Sciatic nerve (tissue), 2 donors: ENCODE data around the gene FFAR3. TPM values are rescaled to one million over a fixed set of nuclear protein-coding genes. Genes with fewer than 3 reads are reported as not detected.
"Not testable (repeated sequence)": the region's sequence is repeated elsewhere in the genome, so short reads cannot be mapped to it uniquely, and the experiment has no call there.

Experiments used
- ATAC-seq: fragments of 200-7000 bp; cut with Tn5 transposase; one replicate; pipeline ENCODE4 v1.9.1; 2020; ENCODE audit warnings: mild to moderate bottlenecking, moderate library complexity
- DNase-seq: peaks from one replicate; pipeline ENCODE4 v3.0.0-alpha.2; 2020; ENCODE audit warnings: low spot score
- intact Hi-C: fragments of 100-400 bp; cut with DNase I; formaldehyde crosslinking; loops from one replicate; pipeline ENCODE4 v1.14.2; 2022
- total RNA-seq: library from RNA; stranded (reverse); fragmentation: NEBNext Ultra II Directional; extraction: Animal tissue kit (Norgen Biotek cat#: 25700); gene quantifications from one replicate; pipeline ENCODE4 v1.2.1, GENCODE V29; 2021
- donor health status: DM: no; HTN: no; CAD: no.
- donor health status: DM: no; HTN: no; CAD: no.

The FFAR3 gene
- total RNA-seq, 1 donor from 2014 or later = 0.76 TPM

- no peak for ATAC-seq
- intact Hi-C loops = no loop called here
- DNase-seq = no peak
These were observed 10.3 kb upstream of the FFAR3 start for GRCh38 chr19:35347930-35348298.

- intact Hi-C loops = no loop called here
- no peak for ATAC-seq
- DNase-seq = peak; percentile 38
These were observed 9.2 kb upstream of the FFAR3 start for GRCh38 chr19:35348911-35349611.

- intact Hi-C loops = loop anchor here (5.0 kb wide), 1 partner anchor 147 kb away; no protein-coding TSS in a partner anchor
- DNase-seq (peak; percentile 47), ATAC-seq (no peak)
These were observed 8.4 kb upstream of the FFAR3 start for GRCh38 chr19:35349614-35350521.

- DNase-seq (peak; percentile 42), ATAC-seq (no peak)
- intact Hi-C loops = loop anchor here (5.0 kb wide), 1 partner anchor 147 kb away; no protein-coding TSS in a partner anchor
These were observed 7.7 kb upstream of the FFAR3 start for GRCh38 chr19:35350591-35350990.

- DNase-seq = peak; percentile 45
- intact Hi-C loops = loop anchor here (5.0 kb wide), 1 partner anchor 146 kb away; no protein-coding TSS in a partner anchor
- ATAC-seq = no peak
These were observed 6.7 kb upstream of the FFAR3 start for GRCh38 chr19:35351411-35352176.

- ATAC-seq (no peak), DNase-seq (no peak)
- intact Hi-C loops = loop anchor here (5.0 kb wide), 1 partner anchor 145 kb away; no protein-coding TSS in a partner anchor
These were observed 6.1 kb upstream of the FFAR3 start for GRCh38 chr19:35352177-35352447.

GRCh38 chr19:35352448-35353304 lies 5.6 kb upstream of the FFAR3 start:
- DNase-seq (peak; percentile 77), ATAC-seq (peak; percentile 82)
- intact Hi-C loops = loop anchor here (5.0 kb wide), 1 partner anchor 145 kb away; no protein-coding TSS in a partner anchor

- DNase-seq = peak; percentile 13
- ATAC-seq = no peak
- intact Hi-C loops = loop anchor here (5.0 kb wide), 1 partner anchor 144 kb away; no protein-coding TSS in a partner anchor
These were observed 4.6 kb upstream of the FFAR3 start for GRCh38 chr19:35353635-35354034.

GRCh38 chr19:35354898-35355297 lies 3.4 kb upstream of the FFAR3 start:
- ATAC-seq (no peak), DNase-seq (peak; percentile 13)
- intact Hi-C loops = loop anchor here (5.0 kb wide), 1 partner anchor 142 kb away; no protein-coding TSS in a partner anchor

GRCh38 chr19:35355791-35356460 lies 2.3 kb upstream of the FFAR3 start:
- ATAC-seq (no peak), DNase-seq (peak; percentile 42)
- intact Hi-C loops = no loop called here

- intact Hi-C loops, ATAC-seq: not testable (repeated sequence)
- peak; percentile 5 for DNase-seq
These were observed 574 bp downstream of the FFAR3 start for GRCh38 chr19:35358834-35359233.

GRCh38 chr19:35359395-35359794 lies 1.1 kb downstream of the FFAR3 start:
- peak; percentile 33 for DNase-seq
- intact Hi-C loops, ATAC-seq: not testable (repeated sequence)

- intact Hi-C loops, DNase-seq, ATAC-seq: not testable (repeated sequence)
These were observed 1.8 kb downstream of the FFAR3 start for GRCh38 chr19:35360081-35360480.

GRCh38 chr19:35360880-35361420 lies 2.7 kb downstream of the FFAR3 start:
- no peak for ATAC-seq
- DNase-seq = no peak
- intact Hi-C loops = no loop called here

- no peak for DNase-seq
- intact Hi-C loops = no loop called here
- ATAC-seq = no peak
These were observed 4.2 kb downstream of the FFAR3 start for GRCh38 chr19:35362261-35363000.

- ATAC-seq (no peak), DNase-seq (no peak)
- intact Hi-C loops = no loop called here
These were observed 4.8 kb downstream of the FFAR3 start for GRCh38 chr19:35363001-35363590.
